HepG2 (cell line): Measurements from ENCODE around the gene ARHGDIG.

ENCODE experiments used
- BCLAF1 ChIP-seq: fragments of 450-650 bp; IDR thresholded peaks from 2 replicates; pipeline ENCODE4 v1.6.1; 2017; ENCODE audit warnings: mild to moderate bottlenecking
- CBFB ChIP-seq: sonication (generic); formaldehyde crosslinking; IDR thresholded peaks from 2 replicates; pipeline ENCODE4 v1.4.0; 2020; ENCODE audit warnings: missing genetic modification reagents
- CREB1 ChIP-seq, 2 experiments: fragments of 450-650 bp in 1 of 2; IDR thresholded peaks; 2 replicates each; pipeline ENCODE4 v1.6.1; 2016 to 2017; ENCODE audit warnings: control low read depth in 1 of 2, mild to moderate bottlenecking in 1 of 2, missing compliant biosample characterization in 1 of 2, missing genetic modification characterization in 1 of 2
- CTCF ChIP-seq: sonication (generic); formaldehyde crosslinking; IDR thresholded peaks from 2 replicates; pipeline ENCODE4 v1.5.0; 2020; ENCODE audit warnings: mild to moderate bottlenecking, missing genetic modification reagents, moderate library complexity
- ETV5 ChIP-seq: IDR thresholded peaks from 2 replicates; pipeline ENCODE4 v1.6.1; 2018; ENCODE audit warnings: missing biosample characterization, missing genetic modification reagents, inconsistent platforms, borderline replicate concordance
- FOXJ3 ChIP-seq: sonication (generic); formaldehyde crosslinking; IDR thresholded peaks from 2 replicates; pipeline ENCODE4 v1.4.0; 2020; ENCODE audit warnings: missing genetic modification reagents, mild to moderate bottlenecking, borderline replicate concordance
- FOXK2 ChIP-seq: fragments of 450-650 bp; IDR thresholded peaks from 2 replicates; pipeline ENCODE4 v1.6.1; 2016
- PBX2 ChIP-seq: IDR thresholded peaks from 2 replicates; pipeline ENCODE4 v1.6.1; 2016; ENCODE audit warnings: control low read depth
- POLR2G ChIP-seq: fragments of 200-400 bp; formaldehyde crosslinking; IDR thresholded peaks from 2 replicates; pipeline ENCODE4 v1.6.1; 2018; ENCODE audit warnings: mild to moderate bottlenecking, low read depth, low read length, moderate library complexity
- ZNF224 ChIP-seq: sonication (generic); formaldehyde crosslinking; IDR thresholded peaks from 2 replicates; pipeline ENCODE4 v1.5.0; 2020; ENCODE audit warnings: mild to moderate bottlenecking, missing genetic modification reagents
- ZNF280D ChIP-seq: sonication (generic); formaldehyde crosslinking; IDR thresholded peaks from 2 replicates; pipeline ENCODE4 v1.5.1; 2020; ENCODE audit warnings: mild to moderate bottlenecking, missing genetic modification reagents

GRCh38 chr16:265002-265529, 15.3 kb upstream of the ARHGDIG start:
- TF ChIP-seq FOXJ3 (no peak), CTCF (CRISPR knock-in tag) (no peak), FOXK2 (no peak), CREB1 (IDR thresholded peaks at IDR 0.05) (no peak), CREB1 (CRISPR knock-in tag; IDR thresholded peaks at IDR 0.05) (no peak), ZNF224 (CRISPR knock-in tag) (no peak), BCLAF1 (no peak), ZNF280D (CRISPR knock-in tag) (no peak), PBX2 (CRISPR knock-in tag) (no peak), POLR2G (no peak), ETV5 (no peak), CBFB (no peak)
